Hematopoietic multipotent progenitor cell treated with erythropoietin and hydrocortisone succinate and interleukin-3 and kit ligand, for 15 days (in vitro differentiated cells): ENCODE results near the gene LMX1B.

Experiments
- DNase-seq: peaks from one replicate; pipeline ENCODE4 v3.0.0-alpha.2; 2015; ENCODE audit warnings: low spot score

The LMX1B gene

GRCh38 chr9:126618190-126618584 lies 4.5 kb downstream of the LMX1B start:
- DNase-seq, result no peak

DNA sequence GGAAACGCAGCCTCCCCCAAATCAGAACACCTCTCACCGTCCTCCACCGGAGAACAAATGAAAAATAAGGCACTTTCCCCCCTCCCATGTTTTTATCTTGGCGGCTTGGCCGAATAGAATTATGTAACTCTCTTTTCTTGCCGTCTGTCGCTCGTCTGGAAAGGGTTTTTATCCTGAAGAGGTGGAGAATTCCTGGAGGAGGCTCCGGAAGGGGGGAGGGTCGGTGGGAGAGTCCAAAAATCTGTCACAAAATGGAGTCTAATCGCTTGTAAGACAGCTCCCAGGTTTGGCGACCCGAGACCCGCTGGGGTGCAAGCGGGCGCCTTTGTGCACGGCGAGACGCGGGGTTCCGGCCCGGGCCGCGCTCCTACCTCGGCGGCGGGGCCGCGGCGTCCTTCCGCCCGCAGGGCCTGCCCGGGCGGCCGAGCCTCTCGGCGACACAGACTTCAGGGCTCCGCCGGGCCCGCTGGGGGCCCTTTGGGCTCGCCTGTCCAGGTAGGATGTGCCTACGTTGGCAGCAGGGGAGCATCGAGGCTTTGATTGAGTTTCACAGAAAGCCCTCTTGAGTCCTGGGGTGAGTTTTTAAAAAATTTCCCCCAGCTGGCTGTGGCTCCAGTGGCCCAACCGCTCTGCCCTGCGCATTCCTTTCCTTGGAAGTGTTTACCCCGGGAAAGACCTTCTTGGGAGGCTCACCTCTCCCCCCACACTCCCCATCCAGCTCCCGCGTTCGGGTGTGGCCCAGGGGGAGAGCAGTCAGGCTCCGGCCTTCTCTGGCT lies 5.0 kb downstream of the LMX1B start:
- DNase-seq, result no peak

DNA sequence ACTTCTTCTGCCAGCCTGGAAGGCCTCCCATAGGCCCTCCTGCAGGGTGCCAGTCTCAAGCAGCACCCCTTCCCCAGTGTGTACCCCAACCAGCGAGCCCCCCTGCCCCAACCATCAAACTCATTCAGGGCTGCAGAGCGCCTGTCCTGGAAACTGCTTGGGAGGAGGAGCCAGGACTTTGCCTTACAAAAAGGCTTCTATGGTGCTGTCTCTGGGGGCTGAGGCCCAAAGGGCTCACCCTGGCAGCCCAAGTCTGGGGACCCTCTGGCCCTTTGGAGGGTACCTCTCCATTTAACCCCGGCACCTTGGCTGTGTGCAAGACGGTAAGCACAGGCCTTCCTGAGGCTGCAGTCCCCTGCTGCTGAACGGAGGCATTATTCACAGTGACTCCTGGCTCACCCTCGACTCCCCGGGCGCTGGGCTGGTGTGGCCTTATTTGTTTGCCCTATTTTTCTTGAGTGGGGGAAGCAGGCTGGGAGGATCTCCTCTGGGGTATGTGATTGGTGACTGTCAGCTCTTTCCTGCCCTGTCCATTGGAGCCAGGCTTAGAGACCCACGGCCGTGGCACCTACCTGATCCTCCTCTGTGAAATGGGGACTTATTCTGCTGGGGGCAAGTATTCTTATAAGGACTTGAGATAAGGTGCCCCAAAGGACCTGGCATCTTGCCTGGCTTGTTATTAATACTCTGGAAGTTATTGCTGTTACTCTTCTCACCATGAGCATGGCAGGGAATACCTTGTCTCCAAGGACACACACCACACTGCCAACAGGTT lies 5.8 kb downstream of the LMX1B start:
- DNase-seq, result no peak

GRCh38 chr9:126620478-126620877 lies 6.8 kb downstream of the LMX1B start:
- DNase-seq, result no peak

GRCh38 chr9:126621061-126621918 lies 7.6 kb downstream of the LMX1B start:
- no peak for DNase-seq

- DNase-seq, result no peak
Observed at GRCh38 chr9:126621919-126622735, 8.4 kb downstream of the LMX1B start.

- DNase-seq, result no peak
Observed at GRCh38 chr9:126623314-126623666, 9.6 kb downstream of the LMX1B start.

- DNase-seq, result no peak
Observed at GRCh38 chr9:126623667-126624478, 10.1 kb downstream of the LMX1B start.

GRCh38 chr9:126624479-126624826 lies 10.7 kb downstream of the LMX1B start:
- DNase-seq, result no peak

- no peak for DNase-seq
Observed at GRCh38 chr9:126624912-126625311, 11.2 kb downstream of the LMX1B start.

DNA sequence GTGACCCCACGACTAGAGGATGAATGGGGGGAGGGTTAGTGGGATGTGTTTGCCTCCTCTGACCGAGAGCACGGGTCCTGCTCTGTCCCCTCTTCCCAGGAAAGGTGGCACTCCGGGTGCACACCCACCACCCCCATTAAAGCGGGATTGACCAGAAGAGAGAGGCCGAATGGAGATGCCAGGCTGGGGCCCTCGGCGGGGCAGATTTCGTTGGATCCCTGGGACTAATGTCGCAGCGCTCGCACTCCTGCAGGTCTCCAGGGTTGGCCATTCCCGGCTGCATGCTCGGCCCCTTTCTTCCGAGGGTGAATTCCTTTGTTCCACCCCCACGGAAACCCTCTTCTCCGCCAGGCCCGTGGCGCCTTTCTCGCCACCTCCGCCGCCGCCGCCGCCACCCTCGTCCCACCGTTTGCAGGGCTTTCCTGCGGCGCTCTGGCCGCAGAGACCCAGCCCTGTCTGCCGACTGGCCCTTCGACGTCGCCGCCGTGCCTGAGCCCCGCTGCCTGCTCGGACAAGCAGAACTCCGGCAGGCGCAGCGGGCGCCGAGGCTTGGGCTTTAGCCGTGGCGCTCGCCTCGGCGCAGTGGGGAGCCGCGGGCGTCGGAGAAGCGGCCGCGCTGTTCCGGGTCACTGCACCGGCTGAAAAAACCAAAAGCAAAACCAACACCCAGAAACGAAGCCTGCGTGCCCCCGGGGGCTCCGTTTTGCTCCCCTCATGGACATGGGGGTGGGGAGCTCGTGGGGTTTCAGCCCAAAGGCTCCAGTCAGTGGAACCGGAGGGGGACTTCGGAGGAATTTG lies 11.8 kb downstream of the LMX1B start:
- no peak for DNase-seq

- DNase-seq, result no peak
Observed at GRCh38 chr9:126626127-126626925, 12.6 kb downstream of the LMX1B start.

DNA sequence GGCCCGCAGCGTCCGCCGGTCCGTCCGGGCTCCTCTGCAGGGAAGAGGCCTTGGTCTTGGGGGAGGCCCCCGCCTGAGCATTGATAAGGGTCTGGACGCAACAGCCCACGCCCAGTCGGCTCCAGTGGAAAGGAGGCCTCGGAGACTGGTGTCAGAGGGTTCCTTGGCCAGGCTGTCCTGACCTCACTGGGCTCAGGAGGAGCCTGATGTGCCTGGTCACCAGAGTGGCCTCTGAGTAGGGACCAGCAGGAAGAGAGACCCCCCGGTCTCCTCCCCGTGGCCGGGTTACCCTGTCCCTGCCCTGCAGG lies 13.2 kb downstream of the LMX1B start:
- DNase-seq, result no peak

DNA sequence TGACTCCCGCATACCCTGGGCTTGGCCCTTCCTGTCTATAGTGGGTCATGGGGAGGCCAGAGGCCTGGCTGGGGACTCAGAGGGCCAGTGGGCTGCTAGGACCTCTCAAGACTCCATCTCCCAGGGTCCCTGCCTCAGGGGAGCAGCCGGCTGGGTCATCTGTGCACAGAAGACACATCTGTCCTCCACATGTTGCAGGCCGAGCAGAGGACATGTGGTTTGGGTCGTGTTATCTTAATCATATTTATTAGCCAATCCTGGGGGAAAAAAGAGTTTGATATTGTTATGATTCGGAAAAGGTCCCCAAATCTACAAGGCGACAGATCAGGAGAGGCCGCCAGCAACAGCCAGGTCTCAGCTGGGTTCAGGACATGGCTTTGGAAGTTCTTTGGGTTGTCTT lies 14.4 kb downstream of the LMX1B start:
- DNase-seq, result no peak

- DNase-seq, result no peak
Observed at GRCh38 chr9:126628969-126629674, 15.4 kb downstream of the LMX1B start.

- no peak for DNase-seq
Observed at GRCh38 chr9:126630458-126631237, 16.9 kb downstream of the LMX1B start.

GRCh38 chr9:126631254-126631653 lies 17.5 kb downstream of the LMX1B start:
- no peak for DNase-seq
